Right atrium auricular region (tissue), 2 donors: ENCODE data around the gene HOXA3. TPM values are rescaled to one million over a fixed set of nuclear protein-coding genes. Genes with fewer than 3 reads are reported as not detected.

Source experiments
- DNase-seq: peaks from one replicate; pipeline ENCODE4 v3.0.0-alpha.2; 2019; ENCODE audit warnings: low spot score
- H3K27ac ChIP-seq, 2 donors: fragments of 200-600 bp; sonication (generic); 1 replicate in 1 of 2; 2 replicates in 1 of 2; pipeline ENCODE4 v1.5.1; 2016 to 2019
- H3K27me3 ChIP-seq, 2 donors: fragments of 200-600 bp; sonication (generic); one replicate each; pipeline versions ENCODE4 v1.5.1 to v1.6.0; 2017 to 2019
- H3K36me3 ChIP-seq: fragments of 200-600 bp; sonication (generic); one replicate; pipeline ENCODE4 v1.5.1; 2016
- H3K4me1 ChIP-seq, 2 donors: fragments of 200-600 bp; sonication (generic); one replicate each; pipeline versions ENCODE4 v1.5.1 to v1.6.0; 2017 to 2019
- H3K4me3 ChIP-seq, 2 donors: fragments of 200-600 bp; sonication (generic); 1 replicate in 1 of 2; 2 replicates in 1 of 2; pipeline ENCODE4 v1.5.1; 2017 to 2019; ENCODE audit warnings: mild to moderate bottlenecking in 1 of 2, moderate library complexity in 1 of 2
- H3K9me3 ChIP-seq, 2 donors: fragments of 200-600 bp; sonication (generic); one replicate each; pipeline ENCODE4 v1.5.1; 2019
- total RNA-seq, 2 donors: library from RNA; depleted of rRNA; stranded (reverse); fragments of >200 nt; gene quantifications; one replicate each; pipeline ENCODE4 v1.1.0, GENCODE V29; 2016
- TF ChIP-seq, protein P1 (sequence below), 2 donors: fragments of 200-600 bp; sonication (generic); IDR thresholded peaks; one replicate each; pipeline ENCODE4 v1.5.1; 2019; ENCODE audit warnings: antibody characterized with exemption in 2 of 2

Gene HOXA3
- total RNA-seq, 2 donors from 2014 or later, result 0.28 to 0.30 TPM

DNA sequence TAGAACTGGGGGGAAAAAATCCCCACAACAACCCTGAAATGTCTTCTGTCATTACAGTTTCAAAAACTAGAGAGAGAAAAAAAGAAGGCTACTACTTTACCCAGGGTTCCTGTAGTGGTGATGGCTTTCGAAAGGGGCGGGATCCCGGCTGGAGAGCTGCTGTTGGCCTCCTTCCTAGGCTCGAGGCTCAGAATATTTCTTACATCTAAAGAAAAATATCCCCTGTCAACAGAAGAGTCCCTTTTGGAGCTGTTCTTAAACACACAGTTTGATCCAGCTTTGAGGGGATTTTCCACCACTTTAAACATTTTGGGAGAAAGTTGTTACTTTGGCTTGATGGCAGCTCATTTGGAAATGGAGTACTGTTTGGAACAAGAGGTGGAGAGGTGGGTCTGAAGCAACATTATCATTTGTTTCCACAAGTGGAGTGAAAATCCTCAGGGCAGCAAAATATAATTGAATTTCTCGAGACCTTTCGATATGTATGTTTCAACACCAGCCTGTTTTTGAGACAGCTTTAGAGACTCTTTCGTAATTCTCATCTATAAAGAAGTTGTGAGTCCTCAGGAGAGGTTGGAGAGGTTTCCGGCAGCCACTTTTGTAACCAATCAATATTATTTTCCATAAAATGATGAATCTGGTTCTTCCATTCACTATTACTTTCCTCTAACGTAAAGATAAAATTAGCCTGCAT, 42.5 kb upstream of the HOXA3 start:
- H3K36me3 ChIP-seq, result no peaks in the 10 kb centered on the region
- H3K27me3 ChIP-seq, result peaks cover 73 to 85% of the 10 kb centered on the region in 2 donors
- TF ChIP-seq, protein P1, sequence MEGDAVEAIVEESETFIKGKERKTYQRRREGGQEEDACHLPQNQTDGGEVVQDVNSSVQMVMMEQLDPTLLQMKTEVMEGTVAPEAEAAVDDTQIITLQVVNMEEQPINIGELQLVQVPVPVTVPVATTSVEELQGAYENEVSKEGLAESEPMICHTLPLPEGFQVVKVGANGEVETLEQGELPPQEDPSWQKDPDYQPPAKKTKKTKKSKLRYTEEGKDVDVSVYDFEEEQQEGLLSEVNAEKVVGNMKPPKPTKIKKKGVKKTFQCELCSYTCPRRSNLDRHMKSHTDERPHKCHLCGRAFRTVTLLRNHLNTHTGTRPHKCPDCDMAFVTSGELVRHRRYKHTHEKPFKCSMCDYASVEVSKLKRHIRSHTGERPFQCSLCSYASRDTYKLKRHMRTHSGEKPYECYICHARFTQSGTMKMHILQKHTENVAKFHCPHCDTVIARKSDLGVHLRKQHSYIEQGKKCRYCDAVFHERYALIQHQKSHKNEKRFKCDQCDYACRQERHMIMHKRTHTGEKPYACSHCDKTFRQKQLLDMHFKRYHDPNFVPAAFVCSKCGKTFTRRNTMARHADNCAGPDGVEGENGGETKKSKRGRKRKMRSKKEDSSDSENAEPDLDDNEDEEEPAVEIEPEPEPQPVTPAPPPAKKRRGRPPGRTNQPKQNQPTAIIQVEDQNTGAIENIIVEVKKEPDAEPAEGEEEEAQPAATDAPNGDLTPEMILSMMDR (IDR thresholded peaks at IDR 0.05), result no peak
- H3K27ac ChIP-seq, result no peak overlapping the region
- no peak overlapping the region for H3K4me3 ChIP-seq
- DNase-seq, result no peak
- peaks cover 0 to 28% of the 10 kb centered on the region in 2 donors for H3K4me1 ChIP-seq
- H3K9me3 ChIP-seq, result no peaks in the 10 kb centered on the region

DNA sequence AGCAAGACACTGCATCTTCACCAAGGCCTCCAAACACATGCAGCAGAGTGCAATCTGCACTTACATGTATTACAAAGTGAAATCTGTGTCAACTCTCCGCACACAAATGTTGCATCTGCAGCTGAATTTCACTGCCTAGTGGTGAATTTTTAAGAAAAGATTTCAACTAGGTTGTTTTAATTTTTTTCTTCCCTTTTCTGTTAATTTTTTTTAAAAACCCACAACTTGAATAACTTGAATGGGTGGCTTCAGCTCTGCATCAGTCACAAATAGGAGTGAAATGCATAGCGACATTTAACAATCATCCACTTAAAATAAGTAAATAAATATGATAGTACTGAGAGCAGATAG, 41.6 kb upstream of the HOXA3 start:
- no peaks in the 10 kb centered on the region for H3K36me3 ChIP-seq
- H3K4me3 ChIP-seq, result no peak overlapping the region
- peaks cover 0 to 30% of the 10 kb centered on the region in 2 donors for H3K4me1 ChIP-seq
- no peak overlapping the region for H3K27ac ChIP-seq
- TF ChIP-seq, protein P1 (IDR thresholded peaks at IDR 0.05), result no peak
- H3K9me3 ChIP-seq, result no peaks in the 10 kb centered on the region
- no peak for DNase-seq
- peaks cover 78 to 89% of the 10 kb centered on the region in 2 donors for H3K27me3 ChIP-seq

DNA sequence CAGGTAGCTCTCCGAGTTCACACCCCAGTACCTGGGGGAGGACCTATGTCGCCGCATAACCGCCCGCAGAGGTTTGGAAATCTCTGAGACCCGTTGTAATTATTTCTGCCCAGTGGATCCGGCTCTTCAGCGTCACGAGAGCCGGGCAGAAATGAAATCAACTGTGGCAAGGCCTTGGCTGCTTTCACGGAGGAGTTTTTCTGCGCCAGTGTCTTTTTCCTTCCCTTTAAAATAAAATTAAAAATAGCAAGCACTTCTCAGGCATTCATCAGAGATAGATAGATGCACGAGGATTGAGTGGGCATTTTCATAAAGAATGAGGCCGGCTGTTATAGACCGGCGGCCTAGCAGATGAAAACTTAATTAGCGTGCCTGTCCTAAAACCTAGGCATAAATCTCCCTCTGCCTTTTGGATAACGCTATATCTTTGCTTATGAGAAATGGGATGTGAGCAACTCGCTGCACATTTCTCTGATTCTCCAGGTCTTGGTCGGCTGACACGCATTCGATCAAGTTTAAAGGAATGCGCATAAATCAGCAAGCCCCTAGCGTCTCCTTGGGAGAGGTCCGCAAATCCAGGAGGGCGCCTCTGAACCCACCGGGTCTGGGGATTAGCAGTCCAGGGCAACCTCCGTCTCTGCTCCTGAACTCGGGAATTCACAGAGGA, 41.1 kb upstream of the HOXA3 start:
- TF ChIP-seq, protein P1 (IDR thresholded peaks at IDR 0.05), result no peak
- no peaks in the 10 kb centered on the region for H3K36me3 ChIP-seq
- H3K4me3 ChIP-seq, result peak overlapping the region in 1 of 2 donors; percentile 33
- no peak for DNase-seq
- H3K27ac ChIP-seq, result no peak overlapping the region
- H3K4me1 ChIP-seq, result peaks cover 0 to 30% of the 10 kb centered on the region in 2 donors
- H3K9me3 ChIP-seq, result no peaks in the 10 kb centered on the region
- peaks cover 78 to 89% of the 10 kb centered on the region in 2 donors for H3K27me3 ChIP-seq

DNA sequence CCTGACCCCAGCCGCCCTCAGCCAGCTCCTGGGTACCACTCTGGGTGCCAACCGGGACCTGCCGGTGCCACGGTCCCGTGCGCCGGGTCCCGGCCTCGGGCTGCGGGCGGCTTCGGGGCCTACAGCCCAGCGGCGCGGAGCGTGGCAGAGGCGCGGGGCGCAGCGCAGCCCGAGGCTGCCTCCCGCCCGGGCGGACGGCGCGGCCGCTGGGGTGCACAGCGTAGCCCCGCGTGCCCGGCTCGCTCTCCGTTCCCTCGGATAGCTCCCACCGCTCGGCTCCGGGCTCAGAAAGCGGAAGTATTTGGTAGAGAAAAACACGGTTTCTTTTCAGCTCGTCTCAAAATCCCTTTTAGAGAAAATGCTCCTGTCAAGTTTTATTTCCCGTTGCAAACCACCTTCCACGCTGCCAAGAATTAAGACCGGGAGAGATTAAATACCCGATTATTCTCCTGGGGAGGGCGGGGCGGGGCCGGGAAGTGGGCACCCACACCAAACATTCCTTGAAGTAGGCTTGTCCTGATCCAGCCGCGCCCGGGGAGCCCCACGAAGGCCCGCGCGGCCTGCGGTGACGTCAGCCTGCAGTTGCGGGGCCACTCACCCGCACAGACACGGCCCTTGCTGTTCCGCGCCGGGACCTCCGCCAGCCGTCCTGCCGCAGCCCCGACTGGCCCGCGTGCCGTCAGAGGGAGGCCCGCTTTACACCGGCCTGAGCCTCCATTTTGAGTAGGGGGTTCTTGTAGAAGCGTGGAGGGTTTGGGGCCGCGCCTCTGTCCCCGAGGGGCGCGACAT, 40.4 kb upstream of the HOXA3 start:
- Histone ChIP-seq H3K36me3 (no peaks in the 10 kb centered on the region), H3K27ac (no peak overlapping the region), H3K4me1 (peaks cover 0 to 36% of the 10 kb centered on the region in 2 donors), H3K9me3 (no peaks in the 10 kb centered on the region), H3K4me3 (peak overlapping the region in 1 of 2 donors; percentile 33), H3K27me3 (peaks cover 80 to 89% of the 10 kb centered on the region in 2 donors)
- DNase-seq, result no peak
- TF ChIP-seq, protein P1 (IDR thresholded peaks at IDR 0.05), result no peak

DNA sequence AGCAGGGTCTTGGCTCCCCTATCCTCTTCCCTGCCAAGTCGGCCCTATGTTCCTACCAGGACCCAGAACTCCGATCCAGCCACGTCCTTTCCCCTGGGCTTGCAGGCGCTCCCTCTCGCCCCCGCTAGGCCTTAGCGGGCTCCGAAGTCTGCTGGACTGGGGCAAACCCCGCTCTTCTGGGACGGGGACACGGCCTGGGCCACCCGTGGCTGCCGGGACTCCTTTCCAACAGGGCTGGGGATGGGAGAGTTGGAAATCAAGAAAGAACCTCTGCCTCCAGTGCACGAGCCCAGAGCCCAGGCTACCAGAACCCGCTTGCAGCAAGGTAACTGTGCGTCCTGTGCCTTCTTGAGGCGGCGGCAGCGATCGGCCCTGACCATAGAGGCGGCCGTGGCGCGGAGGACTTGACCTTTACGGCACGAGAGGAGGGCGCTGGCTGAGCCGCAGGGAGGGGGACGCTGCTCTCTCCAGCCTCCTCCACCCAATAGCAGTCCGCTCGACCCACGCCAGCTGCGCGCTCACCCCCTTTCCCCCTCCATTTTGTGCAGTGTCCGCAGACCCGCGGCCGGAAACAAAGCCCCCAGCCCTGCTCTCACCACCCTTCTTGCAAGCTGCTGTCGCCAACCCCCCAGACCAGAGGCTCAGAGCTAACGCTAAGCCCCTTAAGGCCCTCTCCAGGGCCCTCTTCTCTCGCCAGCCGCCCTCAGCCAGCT, 39.6 kb upstream of the HOXA3 start:
- Histone ChIP-seq H3K9me3 (no peaks in the 10 kb centered on the region), H3K36me3 (no peaks in the 10 kb centered on the region), H3K4me3 (peak overlapping the region in 1 of 2 donors; percentile 33), H3K4me1 (peaks cover 0 to 40% of the 10 kb centered on the region in 2 donors), H3K27me3 (peaks cover 79 to 90% of the 10 kb centered on the region in 2 donors), H3K27ac (no peak overlapping the region)
- DNase-seq, result no peak
- TF ChIP-seq, protein P1 (IDR thresholded peaks at IDR 0.05), result no peak
